HT-29 (cell line): ENCODE measurements around the gene B9D2. TPM values are rescaled to one million over a fixed set of nuclear protein-coding genes. Genes with fewer than 3 reads are reported as not detected.
"Not testable (repeated sequence)": the region's sequence is repeated elsewhere in the genome, so short reads cannot be mapped to it uniquely, and the experiment has no call there.

Experiments
- DNase-seq: peaks from one replicate; pipeline ENCODE4 v3.0.0-alpha.2; 2015; ENCODE audit warnings: low spot score
- total RNA-seq: library from RNA; depleted of rRNA; stranded (reverse); fragments of >200 nt; shearing (Covaris generic); gene quantifications from 2 replicates; pipeline ENCODE4 v1.2.3, GENCODE V29; 2014

Gene B9D2
- total RNA-seq, 1 experiment from 2014 or later, result 26.9 TPM

GRCh38 chr19:41355035-41355434, 8.9 kb downstream of the B9D2 start:
- DNase-seq, result no peak

GRCh38 chr19:41354343-41354953, 9.5 kb downstream of the B9D2 start:
- no peak for DNase-seq

- peak; percentile 76 for DNase-seq
Observed at GRCh38 chr19:41353466-41354342, 10.2 kb downstream of the B9D2 start, which contains the start of gene TGFB1. Gene TGFB1, minus strand, starts transcription at chr19:41353922. Its CDS starts 878 bp downstream, at chr19:41353044.

GRCh38 chr19:41352609-41353465, 11.1 kb downstream of the B9D2 start:
- DNase-seq, result peak; percentile 47

- no peak for DNase-seq
Observed at GRCh38 chr19:41352279-41352608, 11.7 kb downstream of the B9D2 start.

- DNase-seq, result peak; percentile 50
Observed at GRCh38 chr19:41351339-41352245, 12.4 kb downstream of the B9D2 start.

GRCh38 chr19:41350735-41351338, 13.1 kb downstream of the B9D2 start:
- DNase-seq, result peak; percentile 30

GRCh38 chr19:41346916-41347315, 17.0 kb downstream of the B9D2 start:
- DNase-seq, result not testable (repeated sequence)

- DNase-seq, result no peak
Observed at GRCh38 chr19:41344162-41344561, 19.8 kb downstream of the B9D2 start.

GRCh38 chr19:41341669-41342490, 22.1 kb downstream of the B9D2 start:
- peak; percentile 80 for DNase-seq

GRCh38 chr19:41339936-41340335, 24.0 kb downstream of the B9D2 start:
- DNase-seq, result no peak

- no peak for DNase-seq
Observed at GRCh38 chr19:41335467-41335866, 28.5 kb downstream of the B9D2 start.

GRCh38 chr19:41334793-41335192, 29.2 kb downstream of the B9D2 start:
- DNase-seq, result no peak

- no peak for DNase-seq
Observed at GRCh38 chr19:41332468-41332867, 31.5 kb downstream of the B9D2 start.

GRCh38 chr19:41332000-41332399, 31.9 kb downstream of the B9D2 start:
- no peak for DNase-seq

- DNase-seq, result no peak
Observed at GRCh38 chr19:41330946-41331678, 32.8 kb downstream of the B9D2 start.

- no peak for DNase-seq
Observed at GRCh38 chr19:41330481-41330880, 33.5 kb downstream of the B9D2 start.

- no peak for DNase-seq
Observed at GRCh38 chr19:41328842-41329225, 35.1 kb downstream of the B9D2 start.
